H1 (cell line): ENCODE measurements around the gene TAGLN3. TPM values are rescaled to one million over a fixed set of nuclear protein-coding genes. Genes with fewer than 3 reads are reported as not detected.

ENCODE experiments used
- ASH2L ChIP-seq: fragments of 200-600, 300-600 bp; sonication (generic); IDR thresholded peaks from one replicate; pipeline ENCODE4 v1.7.1; 2017; ENCODE audit warnings: low read length
- TAF7 ChIP-seq: optimal IDR thresholded peaks from 2 replicates; pipeline ENCODE3; 2011; ENCODE audit warnings: low read depth, mild to moderate bottlenecking, inconsistent platforms, low read length, moderate library complexity, borderline replicate concordance
- polyA plus RNA-seq, 7 experiments: library from polyadenylated mRNA; depleted of rRNA in 3 of 7; stranded (reverse) in 5 of 7; unstranded in 2 of 7; fragments of >200 nt in 5 of 7; fragments of 200-250 nt in 2 of 7; gene quantifications; 1 replicate in 5 of 7; 2 replicates in 1 of 7; 4 replicates in 1 of 7; pipeline versions ENCODE4 v1.2.1 to v1.2.3, GENCODE V29; 2011 to 2013; ENCODE audit warnings: missing spikeins in 2 of 7, mixed read lengths in 2 of 7
- total RNA-seq: library from RNA; stranded (reverse); fragmentation: NEBNext Ultra II Directional; extraction: Animal tissue kit (Norgen Biotek cat#: 25700); gene quantifications from 2 replicates; pipeline ENCODE4 v1.2.1, GENCODE V29; 2021
- TF ChIP-seq, protein P1 (sequence below), 3 experiments: IDR thresholded peaks; 1 replicate in 2 of 3; 2 replicates in 1 of 3; pipeline versions ENCODE4 v1.5.1 to v1.6.1; 2011; ENCODE audit warnings: low read length in 3 of 3, mild to moderate bottlenecking in 3 of 3, inconsistent platforms in 2 of 3, low read depth in 1 of 3, moderate library complexity in 1 of 3; ENCODE audit not compliant: insufficient read depth in 1 of 3; ENCODE audit errors: control extremely low read depth in 1 of 3

Gene TAGLN3
- total and polyA plus RNA-seq, 2 of the 8 experiments (the other 6 are each of a cell fraction or from before 2014, with no cell fraction given), result 6.3 to 7.5 TPM

DNA sequence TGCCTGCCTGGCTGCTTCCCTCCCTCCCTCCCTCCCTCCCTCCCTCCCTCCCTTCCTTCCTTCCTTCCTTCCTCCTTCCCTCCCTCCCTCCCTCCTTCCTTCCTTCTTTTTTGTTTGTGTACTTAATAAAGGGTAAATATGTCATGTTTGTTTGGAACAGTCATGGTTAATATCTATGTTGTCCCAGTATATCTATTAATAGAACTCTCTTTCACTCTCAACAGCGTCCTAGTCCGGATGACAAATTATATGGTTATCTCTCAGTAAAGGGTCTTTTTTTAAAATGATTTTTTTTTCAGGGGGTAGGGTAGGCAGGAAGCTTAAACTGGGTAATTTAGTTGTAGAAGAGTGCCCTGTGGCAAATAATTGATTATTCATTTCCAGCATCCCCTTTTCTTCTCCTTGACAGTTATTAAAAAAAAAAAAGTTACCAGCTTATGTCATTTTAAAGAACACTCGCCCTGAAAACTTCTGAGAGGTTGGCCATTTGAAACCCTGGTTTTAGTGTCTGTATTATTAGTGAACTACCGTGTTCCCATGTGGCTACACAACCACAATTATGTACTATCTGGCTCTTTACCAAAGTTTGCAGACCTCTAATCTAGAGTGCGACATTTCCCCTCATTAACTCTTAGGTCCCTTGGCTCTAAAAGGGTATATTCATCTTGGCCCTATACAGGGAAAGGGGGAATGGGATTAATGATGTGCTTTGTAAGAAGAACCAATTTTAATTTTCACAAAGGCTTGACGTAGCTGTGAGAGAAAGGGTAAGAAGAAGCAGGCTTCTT, 13.7 kb downstream of the TAGLN3 start (continued):
- no peak for TF ChIP-seq ASH2L
- TF ChIP-seq, protein P1, sequence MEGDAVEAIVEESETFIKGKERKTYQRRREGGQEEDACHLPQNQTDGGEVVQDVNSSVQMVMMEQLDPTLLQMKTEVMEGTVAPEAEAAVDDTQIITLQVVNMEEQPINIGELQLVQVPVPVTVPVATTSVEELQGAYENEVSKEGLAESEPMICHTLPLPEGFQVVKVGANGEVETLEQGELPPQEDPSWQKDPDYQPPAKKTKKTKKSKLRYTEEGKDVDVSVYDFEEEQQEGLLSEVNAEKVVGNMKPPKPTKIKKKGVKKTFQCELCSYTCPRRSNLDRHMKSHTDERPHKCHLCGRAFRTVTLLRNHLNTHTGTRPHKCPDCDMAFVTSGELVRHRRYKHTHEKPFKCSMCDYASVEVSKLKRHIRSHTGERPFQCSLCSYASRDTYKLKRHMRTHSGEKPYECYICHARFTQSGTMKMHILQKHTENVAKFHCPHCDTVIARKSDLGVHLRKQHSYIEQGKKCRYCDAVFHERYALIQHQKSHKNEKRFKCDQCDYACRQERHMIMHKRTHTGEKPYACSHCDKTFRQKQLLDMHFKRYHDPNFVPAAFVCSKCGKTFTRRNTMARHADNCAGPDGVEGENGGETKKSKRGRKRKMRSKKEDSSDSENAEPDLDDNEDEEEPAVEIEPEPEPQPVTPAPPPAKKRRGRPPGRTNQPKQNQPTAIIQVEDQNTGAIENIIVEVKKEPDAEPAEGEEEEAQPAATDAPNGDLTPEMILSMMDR (IDR thresholded peaks at IDR 0.05; ENCODE audit: control extremely low read depth in 1 of 3, insufficient read depth in 1 of 3, low read depth in 1 of 3, low read length in 3 of 3), result no peak
- TF ChIP-seq TAF7, result no peak
- TF ChIP-seq, all 59 proteins: peak for 0
